Measurements from ENCODE around the gene SAC3D1. TPM values are rescaled to one million over a fixed set of nuclear protein-coding genes. Genes with fewer than 3 reads are reported as not detected.

SAC3D1 gene
- polyA plus RNA-seq, 1 donor from 2014 or later: 7.2 TPM

- no peaks in the 10 kb centered on the region for H3K36me3 Mint-ChIP-seq
- peaks cover 14 to 23% (median 16%) of the 10 kb centered on the region in 3 donors for H3K4me1 Mint-ChIP-seq
- H3K27ac Mint-ChIP-seq: peak overlapping the region; percentile 95 to 98 (median 97)
- no peaks in the 10 kb centered on the region for H3K9me3 Mint-ChIP-seq
- peaks cover 1% of the 10 kb centered on the region for H3K27me3 Mint-ChIP-seq
- H3K4me3 Mint-ChIP-seq: peak overlapping the region; percentile 86 to 99 (median 94)
These were observed 42.3 kb downstream of the SAC3D1 start for GRCh38 chr11:65083134-65083833.

- Mint-ChIP-seq H3K36me3 (no peaks in the 10 kb centered on the region), H3K27ac (peak within 1 kb of the TSS; percentile 95 to 98 (median 97)), H3K9me3 (no peaks in the 10 kb centered on the region), H3K4me1 (peaks cover 9 to 19% (median 11%) of the 10 kb centered on the region in 3 donors), H3K4me3 (peak within 1 kb of the TSS; percentile 86 to 99 (median 94)), H3K27me3 (peaks cover 1% of the 10 kb centered on the region)
These were observed 43.0 kb downstream of the SAC3D1 start, which contains the start of the genes CDCA5 and ZFPL1 for GRCh38 chr11:65083834-65084597. Gene CDCA5, minus strand, starts transcription at chr11:65084040. Its CDS starts 62 bp downstream, at chr11:65083978. Gene ZFPL1, plus strand, starts transcription at chr11:65084222. Its CDS starts 477 bp downstream, at chr11:65084699.

- H3K4me1 Mint-ChIP-seq: peaks cover 9 to 19% (median 11%) of the 10 kb centered on the region in 3 donors
- peaks cover 2% of the 10 kb centered on the region for H3K36me3 Mint-ChIP-seq
- peaks cover 1% of the 10 kb centered on the region for H3K27me3 Mint-ChIP-seq
- H3K4me3 Mint-ChIP-seq: peak overlapping the region; percentile 86 to 99 (median 94)
- no peaks in the 10 kb centered on the region for H3K9me3 Mint-ChIP-seq
- H3K27ac Mint-ChIP-seq: peak overlapping the region; percentile 95 to 98 (median 97)
These were observed 43.8 kb downstream of the SAC3D1 start for GRCh38 chr11:65084598-65085375.

- H3K4me1 Mint-ChIP-seq: peaks cover 9 to 19% (median 11%) of the 10 kb centered on the region in 3 donors
- H3K27me3 Mint-ChIP-seq: peaks cover 1% of the 10 kb centered on the region
- peak overlapping the region; percentile 11 to 99 (median 62) for H3K4me3 Mint-ChIP-seq
- H3K36me3 Mint-ChIP-seq: peaks cover 4% of the 10 kb centered on the region
- no peaks in the 10 kb centered on the region for H3K9me3 Mint-ChIP-seq
- peak overlapping the region in 2 of 3 donors; percentile 64 to 95 for H3K27ac Mint-ChIP-seq
These were observed 44.4 kb downstream of the SAC3D1 start for GRCh38 chr11:65085446-65085845.

- Mint-ChIP-seq H3K4me1 (peaks cover 9 to 17% (median 11%) of the 10 kb centered on the region in 3 donors), H3K36me3 (peaks cover 4% of the 10 kb centered on the region), H3K27me3 (peaks cover 1% of the 10 kb centered on the region), H3K9me3 (no peaks in the 10 kb centered on the region), H3K4me3 (peak overlapping the region in 1 of 4 donors; percentile 38), H3K27ac (peak overlapping the region in 1 of 3 donors; percentile 95)
These were observed 45.8 kb downstream of the SAC3D1 start for GRCh38 chr11:65086809-65087208.

- Mint-ChIP-seq H3K4me1 (peaks cover 9 to 17% (median 11%) of the 10 kb centered on the region in 3 donors), H3K9me3 (no peaks in the 10 kb centered on the region), H3K27ac (peak overlapping the region in 1 of 3 donors; percentile 7), H3K36me3 (peaks cover 4% of the 10 kb centered on the region), H3K4me3 (no peak overlapping the region), H3K27me3 (peaks cover 1% of the 10 kb centered on the region)
These were observed 46.2 kb downstream of the SAC3D1 start for GRCh38 chr11:65087216-65087615.

GRCh38 chr11:65087827-65088226 lies 46.8 kb downstream of the SAC3D1 start:
- H3K27me3 Mint-ChIP-seq: peaks cover 1% of the 10 kb centered on the region
- H3K27ac Mint-ChIP-seq: peak overlapping the region in 1 of 3 donors; percentile 86
- H3K9me3 Mint-ChIP-seq: no peaks in the 10 kb centered on the region
- H3K36me3 Mint-ChIP-seq: peaks cover 4% of the 10 kb centered on the region
- H3K4me1 Mint-ChIP-seq: peaks cover 9 to 16% (median 12%) of the 10 kb centered on the region in 3 donors
- H3K4me3 Mint-ChIP-seq: no peak overlapping the region

GRCh38 chr11:65089621-65090020 lies 48.6 kb downstream of the SAC3D1 start:
- Mint-ChIP-seq H3K36me3 (peaks cover 4% of the 10 kb centered on the region), H3K27me3 (no peaks in the 10 kb centered on the region), H3K4me3 (peak overlapping the region in 1 of 4 donors; percentile 69), H3K4me1 (peaks cover 6% of the 10 kb centered on the region in 3 donors), H3K27ac (peak overlapping the region in 1 of 3 donors; percentile 60), H3K9me3 (no peaks in the 10 kb centered on the region)

GRCh38 chr11:65090628-65091027 lies 49.6 kb downstream of the SAC3D1 start:
- Mint-ChIP-seq H3K27ac (peak overlapping the region in 1 of 3 donors; percentile 35), H3K27me3 (no peaks in the 10 kb centered on the region), H3K36me3 (peaks cover 4% of the 10 kb centered on the region), H3K4me1 (peaks cover 5 to 6% (median 5%) of the 10 kb centered on the region in 3 donors), H3K4me3 (no peak overlapping the region), H3K9me3 (no peaks in the 10 kb centered on the region)

Other genes with a start within 250 kb of the SAC3D1 start
- 68.1 TPM for gene MAP4K2, start 238.0 kb upstream of the SAC3D1 start, polyA plus RNA-seq
- gene MEN1, start 230.7 kb upstream of the SAC3D1 start, polyA plus RNA-seq: 36.4 TPM
- gene CDC42BPG, start 196.6 kb upstream of the SAC3D1 start, polyA plus RNA-seq: 0.15 TPM
- 210 TPM for gene EHD1, start 162.6 kb upstream of the SAC3D1 start, polyA plus RNA-seq
- gene ATG2A, start 124.0 kb upstream of the SAC3D1 start, polyA plus RNA-seq: 3.9 TPM
- 11.4 TPM for gene PPP2R5B, start 116.5 kb upstream of the SAC3D1 start, polyA plus RNA-seq
- not detected for gene GPHA2, start 105.3 kb upstream of the SAC3D1 start, polyA plus RNA-seq
- gene MAJIN, start 69.1 kb upstream of the SAC3D1 start, polyA plus RNA-seq: 0.39 TPM
- 0.29 TPM for gene BATF2, start 44.2 kb upstream of the SAC3D1 start, polyA plus RNA-seq
- 100 TPM for gene ARL2, start 27.1 kb upstream of the SAC3D1 start, polyA plus RNA-seq
- gene SNX15, start 13.8 kb upstream of the SAC3D1 start, polyA plus RNA-seq: 24.4 TPM
- gene NAALADL1, start 17.3 kb downstream of the SAC3D1 start, polyA plus RNA-seq: 21.5 TPM
- gene CDCA5, start 42.8 kb downstream of the SAC3D1 start, polyA plus RNA-seq: 2.0 TPM
- 36.4 TPM for gene ZFPL1, start 43.0 kb downstream of the SAC3D1 start, polyA plus RNA-seq
- gene VPS51, start 55.0 kb downstream of the SAC3D1 start, polyA plus RNA-seq: 88.2 TPM
- gene TM7SF2, start 70.7 kb downstream of the SAC3D1 start, polyA plus RNA-seq: 18.2 TPM
- gene ZNHIT2, start 76.5 kb downstream of the SAC3D1 start, polyA plus RNA-seq: 20.2 TPM
- gene FAU, start 80.9 kb downstream of the SAC3D1 start, polyA plus RNA-seq: 1,422 TPM
- 95.5 TPM for gene MRPL49, start 81.1 kb downstream of the SAC3D1 start, polyA plus RNA-seq
- gene SYVN1, start 93.3 kb downstream of the SAC3D1 start, polyA plus RNA-seq: 61.2 TPM
- not detected for gene SPDYC, start 129.0 kb downstream of the SAC3D1 start, polyA plus RNA-seq
- 113 TPM for gene CAPN1, start 140.7 kb downstream of the SAC3D1 start, polyA plus RNA-seq
- gene POLA2, start 220.8 kb downstream of the SAC3D1 start, polyA plus RNA-seq: 13.0 TPM